HG02678 (cell line): Measurements from ENCODE around the gene OMP.

ENCODE experiments used
- ATAC-seq: cut with Tn5 transposase; IDR thresholded peaks from one replicate; pipeline ENCODE4 v1.9.1; 2021; ENCODE audit warnings: mild to moderate bottlenecking, moderate library complexity; ENCODE audit not compliant: unreplicated experiment

OMP gene

GRCh38 chr11:77120571-77120970 is 17.9 kb downstream of the OMP start:
- no peak for ATAC-seq

- ATAC-seq = no peak
Observed at GRCh38 chr11:77121096-77121640, 18.5 kb downstream of the OMP start.

- ATAC-seq = no peak
Observed at GRCh38 chr11:77121876-77122575, 19.4 kb downstream of the OMP start.

GRCh38 chr11:77122576-77123212 is 20.1 kb downstream of the OMP start:
- no peak for ATAC-seq

- ATAC-seq = no peak
Observed at GRCh38 chr11:77123591-77123990, 21.0 kb downstream of the OMP start.

- no peak for ATAC-seq
Observed at GRCh38 chr11:77124041-77124440, 21.4 kb downstream of the OMP start.

GRCh38 chr11:77124488-77124887 is 21.8 kb downstream of the OMP start:
- no peak for ATAC-seq

- no peak for ATAC-seq
Observed at GRCh38 chr11:77125191-77125590, 22.6 kb downstream of the OMP start.

- ATAC-seq = no peak
Observed at GRCh38 chr11:77125695-77126094, 23.1 kb downstream of the OMP start.

- ATAC-seq = no peak
Observed at GRCh38 chr11:77126156-77126775, 23.6 kb downstream of the OMP start.

GRCh38 chr11:77126861-77127234 is 24.2 kb downstream of the OMP start:
- ATAC-seq = no peak

GRCh38 chr11:77127235-77127911 is 24.7 kb downstream of the OMP start:
- ATAC-seq = no peak

- ATAC-seq = no peak
Observed at GRCh38 chr11:77127920-77128691, 25.5 kb downstream of the OMP start, which contains the start of gene MYO7A. Gene MYO7A, plus strand, starts transcription at chr11:77128246. Its CDS starts 2,389 bp downstream, at chr11:77130635.

- ATAC-seq = no peak
Observed at GRCh38 chr11:77129069-77129841, 26.6 kb downstream of the OMP start.

- no peak for ATAC-seq
Observed at GRCh38 chr11:77129842-77130756, 27.5 kb downstream of the OMP start.

GRCh38 chr11:77130763-77131513 is 28.3 kb downstream of the OMP start:
- ATAC-seq = no peak

GRCh38 chr11:77131560-77131959 is 28.9 kb downstream of the OMP start:
- no peak for ATAC-seq

GRCh38 chr11:77135069-77135468 is 32.4 kb downstream of the OMP start:
- no peak for ATAC-seq
